ENCODE data around the gene GFOD1. TPM values are rescaled to one million over a fixed set of nuclear protein-coding genes. Genes with fewer than 3 reads are reported as not detected.

The GFOD1 gene
- polyA plus RNA-seq, 1 of the 3 experiments (the other 2 are of a cell fraction), result 1.6 TPM

GRCh38 chr6:13384966-13385365, 102.4 kb downstream of the GFOD1 start:
- 84% methylated on average over 5 of the region's 5 CpGs for WGBS (ENCODE audit: low lambda C conversion rate)
- no peak overlapping the region for H3K4me2 ChIP-seq
- H3K9me3 ChIP-seq, result no peaks in the 10 kb centered on the region
- H3K9me2 ChIP-seq, result no peaks in the 10 kb centered on the region
- H3K27me3 ChIP-seq (ENCODE audit: insufficient read depth), result no peaks in the 10 kb centered on the region
- peak; percentile 66 for DNase-seq
- no peaks in the 10 kb centered on the region for H3K79me2 ChIP-seq (ENCODE audit: insufficient read depth)
- CTCF ChIA-PET, result no interaction called here
- no peaks in the 10 kb centered on the region for H3K36me3 ChIP-seq (replicated peaks in 1 of 2; ENCODE audit: control insufficient read depth in 1 of 2, insufficient read depth in 2 of 2, low read length in 1 of 2)
- no peak overlapping the region for H2AFZ ChIP-seq (ENCODE audit: low read depth)
- TF ChIP-seq TEAD4 (IDR thresholded peaks at IDR 0.05; ENCODE audit: borderline replicate concordance, insufficient read depth) (no peak), GATA2 (CRISPR knock-in tag; IDR thresholded peaks at IDR 0.05) (peak; percentile 40), USF2 (IDR thresholded peaks at IDR 0.05; ENCODE audit: borderline replicate concordance, low read depth, low read length) (no peak), NRF1 (IDR thresholded peaks at IDR 0.05; ENCODE audit: low read depth, low read length) (no peak), FOXJ3 (CRISPR knock-in tag; IDR thresholded peaks at IDR 0.05) (no peak), RAD21 (IDR thresholded peaks at IDR 0.05; ENCODE audit: low read length) (no peak), SMC3 (IDR thresholded peaks at IDR 0.05; ENCODE audit: low read depth, low read length) (no peak), CHD2 (IDR thresholded peaks at IDR 0.05; ENCODE audit: low read length, partially characterized antibody) (no peak), RCOR1 (IDR thresholded peaks at IDR 0.05; ENCODE audit: low read length) (no peak)
- POLR2A ChIA-PET, result no interaction called here
- H3K4me1 ChIP-seq (ENCODE audit: control insufficient read depth in 1 of 2, insufficient read depth in 2 of 2, low read depth in 1 of 2, low read length in 1 of 2), result peaks cover 0 to 14% of the 10 kb centered on the region in 2 experiments; a peak in 1 of 4 replicates
- H3K9ac ChIP-seq, result no peak overlapping the region
- H4K20me1 ChIP-seq (ENCODE audit: insufficient read depth), result no peaks in the 10 kb centered on the region
- H3K4me3 ChIP-seq (ENCODE audit: low read depth in 2 of 2, low read length in 1 of 2), result no peak overlapping the region
- H3F3A ChIP-seq (replicated peaks; ENCODE audit: insufficient read depth), result no peaks in the 10 kb centered on the region
- no peak overlapping the region for H3K27ac ChIP-seq (ENCODE audit: low read depth in 2 of 2, low read length in 1 of 2)

DNA sequence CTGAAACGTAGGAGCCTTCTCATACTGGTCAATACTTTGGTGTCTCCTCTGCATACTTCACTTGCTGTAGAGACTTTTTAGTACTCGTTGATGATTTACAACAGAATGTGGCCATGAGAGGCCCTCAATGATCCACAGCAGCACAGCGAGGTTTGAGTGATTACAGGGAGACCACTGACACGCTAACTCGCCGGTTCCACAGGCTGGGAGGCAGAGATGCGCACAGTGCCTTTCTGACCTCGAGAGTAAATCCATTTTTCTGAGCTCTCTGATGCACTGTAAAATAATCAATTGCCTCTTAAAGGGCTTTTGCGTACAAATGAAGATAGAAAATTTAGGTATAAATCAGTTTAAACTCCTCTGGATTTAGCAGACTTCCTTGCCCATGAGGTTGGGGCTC, 102.9 kb downstream of the GFOD1 start:
- Histone ChIP-seq H3K4me3 (ENCODE audit: low read depth in 2 of 2, low read length in 1 of 2) (no peak overlapping the region), H3K36me3 (replicated peaks in 1 of 2; ENCODE audit: control insufficient read depth in 1 of 2, insufficient read depth in 2 of 2, low read length in 1 of 2) (no peaks in the 10 kb centered on the region), H2AFZ (ENCODE audit: low read depth) (no peak overlapping the region), H3K4me1 (ENCODE audit: control insufficient read depth in 1 of 2, insufficient read depth in 2 of 2, low read depth in 1 of 2, low read length in 1 of 2) (peaks cover 0 to 14% of the 10 kb centered on the region in 2 experiments; a peak in 1 of 4 replicates), H3F3A (replicated peaks; ENCODE audit: insufficient read depth) (no peaks in the 10 kb centered on the region), H3K79me2 (ENCODE audit: insufficient read depth) (no peaks in the 10 kb centered on the region), H3K9me2 (no peaks in the 10 kb centered on the region), H4K20me1 (ENCODE audit: insufficient read depth) (no peaks in the 10 kb centered on the region), H3K9me3 (no peaks in the 10 kb centered on the region), H3K9ac (no peak overlapping the region), H3K4me2 (no peak overlapping the region), H3K27ac (ENCODE audit: low read depth in 2 of 2, low read length in 1 of 2) (no peak overlapping the region), H3K27me3 (ENCODE audit: insufficient read depth) (no peaks in the 10 kb centered on the region)
- TF ChIP-seq SIN3A (IDR thresholded peaks at IDR 0.05; ENCODE audit: borderline replicate concordance, low read depth, low read length) (no peak), YY1 (IDR thresholded peaks at IDR 0.05; ENCODE audit: low read depth) (no peak), NRF1 (IDR thresholded peaks at IDR 0.05; ENCODE audit: low read depth, low read length) (no peak), TAF1 (IDR thresholded peaks at IDR 0.05; ENCODE audit: borderline replicate concordance, low read depth, low read length) (no peak), RXRA (IDR thresholded peaks at IDR 0.05; ENCODE audit: borderline replicate concordance, low read depth) (no peak), NFIC (IDR thresholded peaks at IDR 0.05; ENCODE audit: borderline replicate concordance) (no peak), CHD2 (IDR thresholded peaks at IDR 0.05; ENCODE audit: low read length, partially characterized antibody) (no peak), SMC3 (IDR thresholded peaks at IDR 0.05; ENCODE audit: low read depth, low read length) (no peak), MXI1 (IDR thresholded peaks at IDR 0.05; ENCODE audit: low read depth, low read length) (no peak), POLR2AphosphoS5 (IDR thresholded peaks at IDR 0.05; ENCODE audit: low read depth, low read length) (no peak), EP300 (IDR thresholded peaks at IDR 0.05; ENCODE audit: borderline replicate concordance in 1 of 2, low read depth in 1 of 2, low read length in 1 of 2) (no peak), RCOR1 (IDR thresholded peaks at IDR 0.05; ENCODE audit: low read length) (no peak), TCF12 (IDR thresholded peaks at IDR 0.05) (no peak)
- CTCF ChIA-PET, result no interaction called here
- no peak for DNase-seq
- WGBS (ENCODE audit: low lambda C conversion rate), result 87% methylated on average over 9 of the region's 9 CpGs
- POLR2A ChIA-PET, result no interaction called here
